Activated naive CD8-positive, alpha-beta T cell (primary cell): ENCODE results near the gene UPF1.

ENCODE experiments used
- H3K27ac Mint-ChIP-seq: one replicate; pipeline ENCODE4 v1.8.0; 2021; ENCODE audit warnings: mixed read lengths
- H3K27me3 Mint-ChIP-seq: one replicate; pipeline ENCODE4 v1.8.0; 2021; ENCODE audit warnings: mixed read lengths
- H3K36me3 Mint-ChIP-seq: one replicate; pipeline ENCODE4 v1.8.0; 2021; ENCODE audit warnings: mixed read lengths
- H3K4me1 Mint-ChIP-seq: one replicate; pipeline ENCODE4 v1.8.0; 2021; ENCODE audit warnings: low read depth, mixed read lengths
- H3K4me3 Mint-ChIP-seq: one replicate; pipeline ENCODE4 v1.8.0; 2021; ENCODE audit warnings: mild to moderate bottlenecking, mixed read lengths
- H3K9me3 Mint-ChIP-seq: one replicate; pipeline ENCODE4 v1.8.0; 2021; ENCODE audit warnings: low read depth, mixed read lengths

Gene UPF1

GRCh38 chr19:18852648-18853047 is 20.9 kb downstream of the UPF1 start:
- Mint-ChIP-seq H3K4me3 (no peak overlapping the region), H3K27ac (no peak overlapping the region), H3K9me3 (no peaks in the 10 kb centered on the region), H3K27me3 (no peaks in the 10 kb centered on the region), H3K4me1 (peaks cover 17% of the 10 kb centered on the region), H3K36me3 (peaks cover 2% of the 10 kb centered on the region)

GRCh38 chr19:18853755-18854427 is 22.1 kb downstream of the UPF1 start:
- Mint-ChIP-seq H3K27me3 (no peaks in the 10 kb centered on the region), H3K36me3 (peaks cover 2% of the 10 kb centered on the region), H3K4me1 (peaks cover 11% of the 10 kb centered on the region), H3K4me3 (no peak overlapping the region), H3K9me3 (no peaks in the 10 kb centered on the region), H3K27ac (no peak overlapping the region)

- Mint-ChIP-seq H3K27ac (no peak overlapping the region), H3K4me3 (no peak overlapping the region), H3K27me3 (no peaks in the 10 kb centered on the region), H3K9me3 (no peaks in the 10 kb centered on the region), H3K4me1 (peaks cover 3% of the 10 kb centered on the region), H3K36me3 (peaks cover 2% of the 10 kb centered on the region)
These were observed 23.2 kb downstream of the UPF1 start for GRCh38 chr19:18854982-18855381.

- no peaks in the 10 kb centered on the region for H3K36me3 Mint-ChIP-seq
These were observed 24.1 kb downstream of the UPF1 start for GRCh38 chr19:18855647-18856384.

GRCh38 chr19:18856385-18857126 is 24.8 kb downstream of the UPF1 start:
- no peak overlapping the region for H3K27ac Mint-ChIP-seq
- H3K36me3 Mint-ChIP-seq: no peaks in the 10 kb centered on the region
- no peaks in the 10 kb centered on the region for H3K4me1 Mint-ChIP-seq
- no peaks in the 10 kb centered on the region for H3K9me3 Mint-ChIP-seq
- H3K27me3 Mint-ChIP-seq: no peaks in the 10 kb centered on the region
- H3K4me3 Mint-ChIP-seq: no peak overlapping the region

More at GRCh38 chr19:18855647-18856384, 24.1 kb downstream of the UPF1 start:
- Mint-ChIP-seq H3K9me3 (no peaks in the 10 kb centered on the region), H3K4me1 (no peaks in the 10 kb centered on the region), H3K27me3 (no peaks in the 10 kb centered on the region), H3K4me3 (no peak overlapping the region), H3K27ac (no peak overlapping the region)

GRCh38 chr19:18857223-18857622 is 25.5 kb downstream of the UPF1 start:
- H3K27ac Mint-ChIP-seq: no peak overlapping the region
- no peak overlapping the region for H3K4me3 Mint-ChIP-seq
- no peaks in the 10 kb centered on the region for H3K4me1 Mint-ChIP-seq
- H3K27me3 Mint-ChIP-seq: no peaks in the 10 kb centered on the region
- peaks cover under 1% of the 10 kb centered on the region for H3K36me3 Mint-ChIP-seq
- no peaks in the 10 kb centered on the region for H3K9me3 Mint-ChIP-seq

GRCh38 chr19:18858906-18859646 is 27.3 kb downstream of the UPF1 start:
- no peaks in the 10 kb centered on the region for H3K4me1 Mint-ChIP-seq
- no peak overlapping the region for H3K27ac Mint-ChIP-seq
- H3K36me3 Mint-ChIP-seq: peaks cover 3% of the 10 kb centered on the region
- H3K27me3 Mint-ChIP-seq: no peaks in the 10 kb centered on the region
- H3K9me3 Mint-ChIP-seq: no peaks in the 10 kb centered on the region
- H3K4me3 Mint-ChIP-seq: no peak overlapping the region

- Mint-ChIP-seq H3K27ac (no peak overlapping the region), H3K9me3 (no peaks in the 10 kb centered on the region), H3K27me3 (no peaks in the 10 kb centered on the region), H3K4me1 (no peaks in the 10 kb centered on the region), H3K4me3 (no peak overlapping the region), H3K36me3 (peaks cover 3% of the 10 kb centered on the region)
These were observed 28.0 kb downstream of the UPF1 start for GRCh38 chr19:18859676-18860301.

GRCh38 chr19:18860302-18860700 is 28.5 kb downstream of the UPF1 start:
- Mint-ChIP-seq H3K4me3 (no peak overlapping the region), H3K27me3 (no peaks in the 10 kb centered on the region), H3K4me1 (no peaks in the 10 kb centered on the region), H3K9me3 (no peaks in the 10 kb centered on the region), H3K27ac (no peak overlapping the region), H3K36me3 (peaks cover 3% of the 10 kb centered on the region)

- no peaks in the 10 kb centered on the region for H3K4me1 Mint-ChIP-seq
- H3K36me3 Mint-ChIP-seq: peaks cover 3% of the 10 kb centered on the region
- H3K4me3 Mint-ChIP-seq: no peak overlapping the region
- no peaks in the 10 kb centered on the region for H3K9me3 Mint-ChIP-seq
- no peaks in the 10 kb centered on the region for H3K27me3 Mint-ChIP-seq
- no peak overlapping the region for H3K27ac Mint-ChIP-seq
These were observed 29.0 kb downstream of the UPF1 start for GRCh38 chr19:18860725-18861124.

- no peak overlapping the region for H3K27ac Mint-ChIP-seq
- H3K4me1 Mint-ChIP-seq: peaks cover 1% of the 10 kb centered on the region
- no peak overlapping the region for H3K4me3 Mint-ChIP-seq
- H3K9me3 Mint-ChIP-seq: no peaks in the 10 kb centered on the region
- H3K27me3 Mint-ChIP-seq: no peaks in the 10 kb centered on the region
- peaks cover 3% of the 10 kb centered on the region for H3K36me3 Mint-ChIP-seq
These were observed 29.5 kb downstream of the UPF1 start for GRCh38 chr19:18861235-18861634.

GRCh38 chr19:18861917-18862316 is 30.2 kb downstream of the UPF1 start:
- Mint-ChIP-seq H3K27ac (no peak overlapping the region), H3K36me3 (peaks cover 3% of the 10 kb centered on the region), H3K9me3 (no peaks in the 10 kb centered on the region), H3K4me3 (no peak overlapping the region), H3K27me3 (no peaks in the 10 kb centered on the region), H3K4me1 (peaks cover 1% of the 10 kb centered on the region)

GRCh38 chr19:18862976-18863842 is 31.4 kb downstream of the UPF1 start:
- no peaks in the 10 kb centered on the region for H3K27me3 Mint-ChIP-seq
- H3K27ac Mint-ChIP-seq: no peak overlapping the region
- no peak overlapping the region for H3K4me3 Mint-ChIP-seq
- H3K4me1 Mint-ChIP-seq: peaks cover 1% of the 10 kb centered on the region
- H3K36me3 Mint-ChIP-seq: peaks cover 3% of the 10 kb centered on the region
- H3K9me3 Mint-ChIP-seq: no peaks in the 10 kb centered on the region
